Liver (tissue), 9 donors: ENCODE results near the gene GPHA2. TPM values are rescaled to one million over a fixed set of nuclear protein-coding genes. Genes with fewer than 3 reads are reported as not detected.

Experiments
- DNase-seq: peaks from one replicate; pipeline ENCODE4 v3.0.0-alpha.2; 2017; ENCODE audit warnings: low spot score
- H3K27ac ChIP-seq, 2 donors: one replicate each; pipeline ENCODE4 v1.7.0; 2013; ENCODE audit warnings: inconsistent platforms in 2 of 2, low read length in 2 of 2, control low read depth in 1 of 2, low read depth in 1 of 2, mild to moderate bottlenecking in 1 of 2
- H3K27me3 ChIP-seq, 4 donors: one replicate each; pipeline versions ENCODE4 v1.6.1 to v1.7.0; 2013; ENCODE audit warnings: low read length in 3 of 4, inconsistent platforms in 1 of 4, mild to moderate bottlenecking in 1 of 4, moderate library complexity in 1 of 4; ENCODE audit not compliant: control insufficient read depth in 4 of 4, insufficient read depth in 4 of 4
- H3K36me3 ChIP-seq, 4 donors: one replicate each; pipeline versions ENCODE4 v1.6.1 to v1.7.0; 2013; ENCODE audit warnings: low read length in 3 of 4, mild to moderate bottlenecking in 3 of 4, low read depth in 1 of 4, moderate library complexity in 1 of 4; ENCODE audit not compliant: control insufficient read depth in 4 of 4, insufficient read depth in 3 of 4
- H3K4me1 ChIP-seq, 4 donors: one replicate each; pipeline versions ENCODE4 v1.6.1 to v1.7.0; 2013; ENCODE audit warnings: low read length in 3 of 4, mild to moderate bottlenecking in 3 of 4, moderate library complexity in 1 of 4; ENCODE audit not compliant: control insufficient read depth in 4 of 4, insufficient read depth in 4 of 4
- H3K4me3 ChIP-seq, 3 donors: one replicate each; pipeline versions ENCODE4 v1.6.1 to v1.7.0; 2013; ENCODE audit warnings: low read length in 3 of 3, control low read depth in 1 of 3, low read depth in 1 of 3, mild to moderate bottlenecking in 1 of 3
- H3K9ac ChIP-seq, 2 donors: one replicate each; pipeline ENCODE4 v1.7.0; 2013; ENCODE audit warnings: low read length in 2 of 2, mild to moderate bottlenecking in 2 of 2, moderate library complexity in 2 of 2, control low read depth in 1 of 2, low read depth in 1 of 2
- H3K9me3 ChIP-seq, 4 donors: one replicate each; pipeline versions ENCODE4 v1.6.1 to v1.7.0; 2013; ENCODE audit warnings: low read length in 3 of 4; ENCODE audit not compliant: control insufficient read depth in 4 of 4
- ATF3 ChIP-seq: IDR thresholded peaks from 2 replicates; pipeline ENCODE4 v1.6.1; 2016; ENCODE audit warnings: antibody characterized with exemption
- CTCF ChIP-seq: fragments of 150-350 bp; IDR thresholded peaks from 2 replicates; pipeline ENCODE4 v1.5.1; 2017; ENCODE audit warnings: improper control_type of control experiment, low read depth, low read length; ENCODE audit not compliant: missing input control
- EGR1 ChIP-seq, 2 donors: IDR thresholded peaks; 2 replicates each; pipeline ENCODE4 v1.6.1; 2016 to 2018; ENCODE audit warnings: antibody characterized with exemption in 2 of 2, low read depth in 2 of 2
- FOXA1 ChIP-seq: IDR thresholded peaks from 2 replicates; pipeline ENCODE4 v1.6.1; 2016; ENCODE audit warnings: antibody characterized with exemption
- FOXA2 ChIP-seq: IDR thresholded peaks from 2 replicates; pipeline ENCODE4 v1.6.1; 2016; ENCODE audit warnings: antibody characterized with exemption
- GABPA ChIP-seq, 2 donors: IDR thresholded peaks in 1 of 2; conservative IDR thresholded peaks in 1 of 2; 2 replicates each; pipeline ENCODE4 v1.6.1; 2016; ENCODE audit warnings: antibody characterized with exemption in 2 of 2, mild to moderate bottlenecking in 1 of 2, moderate library complexity in 1 of 2
- HNF4A ChIP-seq, 2 donors: conservative IDR thresholded peaks; 2 replicates each; pipeline ENCODE4 v1.6.1; 2016; ENCODE audit warnings: antibody characterized with exemption in 2 of 2, mild to moderate bottlenecking in 2 of 2
- HNF4G ChIP-seq: IDR thresholded peaks from 2 replicates; pipeline ENCODE4 v1.6.1; 2016; ENCODE audit warnings: antibody characterized with exemption
- JUND ChIP-seq, 2 donors: IDR thresholded peaks; 2 replicates each; pipeline ENCODE4 v1.6.1; 2016; ENCODE audit warnings: antibody characterized with exemption in 2 of 2
- MAX ChIP-seq: IDR thresholded peaks from 2 replicates; pipeline ENCODE4 v1.6.1; 2016; ENCODE audit warnings: antibody characterized with exemption
- NR2F2 ChIP-seq: IDR thresholded peaks from 2 replicates; pipeline ENCODE4 v1.6.1; 2016; ENCODE audit warnings: antibody characterized with exemption
- RAD21 ChIP-seq, 2 donors: IDR thresholded peaks; 2 replicates each; pipeline ENCODE4 v1.6.1; 2016; ENCODE audit warnings: antibody characterized with exemption in 2 of 2, mild to moderate bottlenecking in 2 of 2
- REST ChIP-seq: IDR thresholded peaks from 2 replicates; pipeline ENCODE4 v1.6.1; 2016; ENCODE audit warnings: antibody characterized with exemption, mild to moderate bottlenecking
- RXRA ChIP-seq, 2 donors: IDR thresholded peaks; 2 replicates each; pipeline ENCODE4 v1.6.1; 2017 to 2018; ENCODE audit warnings: antibody characterized with exemption in 2 of 2, mild to moderate bottlenecking in 1 of 2
- SP1 ChIP-seq: IDR thresholded peaks from 2 replicates; pipeline ENCODE4 v1.6.1; 2018; ENCODE audit warnings: antibody characterized with exemption, mild to moderate bottlenecking
- TAF1 ChIP-seq: conservative IDR thresholded peaks from 2 replicates; pipeline ENCODE4 v1.6.1; 2016; ENCODE audit warnings: antibody characterized with exemption, mild to moderate bottlenecking
- YY1 ChIP-seq: IDR thresholded peaks from 2 replicates; pipeline ENCODE4 v1.6.1; 2016; ENCODE audit warnings: antibody characterized with exemption, mild to moderate bottlenecking
- ZBTB33 ChIP-seq: IDR thresholded peaks from 2 replicates; pipeline ENCODE4 v1.6.1; 2016; ENCODE audit warnings: antibody characterized with exemption
- WGBS: extraction: QIAGEN DNeasy Blood & Tissue Kit; methylation state at CpG from one replicate; pipeline ENCODE4 v1.1.7; 2013; 5-methylcytosine and 5-hydroxymethylcytosine counted together
- polyA plus RNA-seq, 2 donors: library from polyadenylated mRNA; stranded (reverse) in 1 of 2; unstranded in 1 of 2; fragments of 200-250 nt in 1 of 2; fragments of >200 nt in 1 of 2; fragmentation: Nextera tagmentation in 1 of 2; extraction: Ambion mirVana in 1 of 2; gene quantifications; one replicate each; pipeline versions ENCODE4 v1.2.1 to v1.2.3, GENCODE V29; 2013 to 2015
- total RNA-seq, 2 donors: library from RNA; depleted of rRNA; stranded (reverse); fragments of >200 nt; gene quantifications; one replicate each; pipeline ENCODE4 v1.2.3, GENCODE V29; 2014
- donor health status: healthy.
- donor health status: healthy.
- donor health status: healthy.
- donor health status: healthy.
- donor health status: healthy.

GPHA2 gene
- total and polyA plus RNA-seq, 4 donors, result not detected

GRCh38 chr11:64916775-64917662, 18.7 kb downstream of the GPHA2 start, which contains the start of gene ATG2A:
Gene ATG2A (minus strand): TSS chr11:64917209. CDS start chr11:64917135, 74 bp downstream.
- Histone ChIP-seq H3K9ac (peak within 1 kb of the TSS; percentile 94 to 100), H3K4me3 (peak within 1 kb of the TSS; percentile 64 to 96 (median 83)), H3K36me3 (peaks cover 9 to 21% (median 15%) of the 10 kb centered on the region in 4 donors), H3K4me1 (peaks cover 11 to 24% (median 17%) of the 10 kb centered on the region in 4 donors), H3K27me3 (no peaks in the 10 kb centered on the region), H3K27ac (peak within 1 kb of the TSS; percentile 88 to 94), H3K9me3 (no peaks in the 10 kb centered on the region)
- under 1% methylated on average over 57 of the region's 57 CpGs for WGBS
- TF ChIP-seq REST (peak; percentile 33), FOXA2 (no peak), EGR1 (IDR thresholded peaks at IDR 0.05; ENCODE audit: low read depth in 2 of 2) (peak; percentile 83 to 92), RXRA (IDR thresholded peaks at IDR 0.05) (peak; percentile 71 to 73), ZBTB33 (no peak), TAF1 (peak; percentile 82), FOXA1 (no peak), HNF4A (conservative IDR thresholded peaks at IDR 0.05) (peak; percentile 69 to 71), YY1 (peak; percentile 66), CTCF (no peak), MAX (peak; percentile 99), HNF4G (no peak), GABPA (IDR thresholded peaks at IDR 0.05 in 1 of 2, conservative IDR thresholded peaks at IDR 0.05 in 1 of 2) (peak in 1 of 2 donors; percentile 71), ATF3 (no peak), RAD21 (IDR thresholded peaks at IDR 0.05) (peak in 1 of 2 donors; percentile 50), NR2F2 (peak; percentile 96), SP1 (peak; percentile 96), JUND (IDR thresholded peaks at IDR 0.05) (peak; percentile 81 to 87)
- peak; percentile 99 for DNase-seq
